GM08714 (cell line): ENCODE data around the gene CASP1.

Experiments used
- H3K4me3 ChIP-seq: fragments of 200-500 bp; sonication (Bioruptor generic); 2 replicates; pipeline ENCODE4 v1.5.1; 2014; ENCODE audit warnings: mild to moderate bottlenecking, low read length, inconsistent platforms
- ZNF274 ChIP-seq: IDR thresholded peaks from 2 replicates; pipeline ENCODE4 v1.6.1; 2012; ENCODE audit warnings: mild to moderate bottlenecking, low read depth, low read length

The CASP1 gene

GRCh38 chr11:105027678-105028077 lies 7.3 kb downstream of the CASP1 start:
- no peak overlapping the region for H3K4me3 ChIP-seq
- TF ChIP-seq ZNF274, result no peak

GRCh38 chr11:105024394-105024793 lies 10.6 kb downstream of the CASP1 start:
- H3K4me3 ChIP-seq, result no peak overlapping the region
- no peak for TF ChIP-seq ZNF274

GRCh38 chr11:105023003-105023402 lies 11.9 kb downstream of the CASP1 start, which contains the start of gene CASP5:
CASP5 (minus strand) TSS chr11:105023168; CDS start chr11:105023136, 32 bp downstream.
- TF ChIP-seq ZNF274, result no peak

GRCh38 chr11:105022527-105022926 lies 12.4 kb downstream of the CASP1 start:
- H3K4me3 ChIP-seq, result no peak overlapping the region
- no peak for TF ChIP-seq ZNF274

More at GRCh38 chr11:105023003-105023402, 11.9 kb downstream of the CASP1 start, which contains the start of gene CASP5:
- H3K4me3 ChIP-seq, result no peak within 1 kb of the TSS

GRCh38 chr11:105007463-105007862 lies 27.5 kb downstream of the CASP1 start:
- no peak overlapping the region for H3K4me3 ChIP-seq
- no peak for TF ChIP-seq ZNF274

- TF ChIP-seq ZNF274, result no peak
- no peak overlapping the region for H3K4me3 ChIP-seq
Measured at GRCh38 chr11:105005451-105005845, 29.5 kb downstream of the CASP1 start.

- no peak for TF ChIP-seq ZNF274
- H3K4me3 ChIP-seq, result no peak overlapping the region
Measured at GRCh38 chr11:105004021-105004420, 30.9 kb downstream of the CASP1 start.

- no peak overlapping the region for H3K4me3 ChIP-seq
- TF ChIP-seq ZNF274, result no peak
Measured at GRCh38 chr11:105003151-105003550, 31.8 kb downstream of the CASP1 start.

GRCh38 chr11:105000797-105001196 lies 34.1 kb downstream of the CASP1 start:
- no peak overlapping the region for H3K4me3 ChIP-seq
- no peak for TF ChIP-seq ZNF274

GRCh38 chr11:105000167-105000566 lies 34.8 kb downstream of the CASP1 start:
- H3K4me3 ChIP-seq, result no peak overlapping the region
- no peak for TF ChIP-seq ZNF274

- no peak overlapping the region for H3K4me3 ChIP-seq
- no peak for TF ChIP-seq ZNF274
Measured at GRCh38 chr11:104999721-105000120, 35.2 kb downstream of the CASP1 start.

- no peak overlapping the region for H3K4me3 ChIP-seq
- no peak for TF ChIP-seq ZNF274
Measured at GRCh38 chr11:104997288-104997687, 37.7 kb downstream of the CASP1 start.

GRCh38 chr11:104995001-104995408 lies 39.9 kb downstream of the CASP1 start:
- no peak for TF ChIP-seq ZNF274
- no peak overlapping the region for H3K4me3 ChIP-seq

GRCh38 chr11:104992781-104993180 lies 42.2 kb downstream of the CASP1 start:
- H3K4me3 ChIP-seq, result no peak overlapping the region
- TF ChIP-seq ZNF274, result no peak

GRCh38 chr11:104991994-104992393 lies 43.0 kb downstream of the CASP1 start:
- no peak overlapping the region for H3K4me3 ChIP-seq
- TF ChIP-seq ZNF274, result no peak

GRCh38 chr11:104984808-104985207 lies 50.1 kb downstream of the CASP1 start:
- TF ChIP-seq ZNF274, result no peak

More at GRCh38 chr11:104984808-104985207, 50.1 kb downstream of the CASP1 start:
- no peak overlapping the region for H3K4me3 ChIP-seq
